Uterus (tissue), 2 donors: Measurements from ENCODE around the gene ADH6.

Experiments used
- CTCF ChIP-seq, 4 experiments: fragments of 200-600 bp in 2 of 4; fragments of 450-650 bp in 2 of 4; sonication (generic) in 2 of 4; IDR thresholded peaks; one replicate each; pipeline ENCODE4 v1.5.1; 2016 to 2019; ENCODE audit warnings: antibody characterized with exemption in 4 of 4, mild to moderate bottlenecking in 2 of 4, moderate library complexity in 1 of 4
- POLR2A ChIP-seq, 2 donors: fragments of 450-650 bp; IDR thresholded peaks; one replicate each; pipeline ENCODE4 v1.6.1; 2016; ENCODE audit warnings: antibody characterized with exemption in 2 of 2, mild to moderate bottlenecking in 1 of 2, moderate library complexity in 1 of 2

GRCh38 chr4:99219072-99219471, at the start of gene ADH6:
- TF ChIP-seq POLR2A (IDR thresholded peaks at IDR 0.05) (no peak), CTCF (IDR thresholded peaks at IDR 0.05) (no peak)
